Measurements from ENCODE around the gene CCDC30.
"Not testable (repeated sequence)": the region's sequence is repeated elsewhere in the genome, so short reads cannot be mapped to it uniquely, and the experiment has no call there.

CCDC30 gene

GRCh38 chr1:42627205-42627604 lies 164.1 kb downstream of the CCDC30 start:
- in situ Hi-C loops (cut with MboI; ENCODE audit: low sequenced_read_pairs) = not testable (repeated sequence)

- in situ Hi-C loops (cut with MboI; ENCODE audit: low sequenced_read_pairs) = no loop called here
Observed at GRCh38 chr1:42639116-42639515, 176.0 kb downstream of the CCDC30 start.

- in situ Hi-C loops (cut with MboI; ENCODE audit: low sequenced_read_pairs) = no loop called here
Observed at GRCh38 chr1:42646056-42646455, 183.0 kb downstream of the CCDC30 start.

GRCh38 chr1:42657201-42657600 lies 194.1 kb downstream of the CCDC30 start:
- in situ Hi-C loops (cut with MboI; ENCODE audit: low sequenced_read_pairs) = no loop called here

GRCh38 chr1:42657981-42658876 lies 195.1 kb downstream of the CCDC30 start, which contains the start of gene PPIH:
Gene PPIH (plus strand): TSS chr1:42658423. CDS start chr1:42658447, 24 bp downstream.
- in situ Hi-C loops (cut with MboI; ENCODE audit: low sequenced_read_pairs) = no loop called here

GRCh38 chr1:42658877-42659337 lies 195.8 kb downstream of the CCDC30 start:
- in situ Hi-C loops (cut with MboI; ENCODE audit: low sequenced_read_pairs) = no loop called here

- in situ Hi-C loops (cut with MboI; ENCODE audit: low sequenced_read_pairs) = no loop called here
Observed at GRCh38 chr1:42660907-42661500, 197.9 kb downstream of the CCDC30 start.

- in situ Hi-C loops (cut with MboI; ENCODE audit: low sequenced_read_pairs) = no loop called here
Observed at GRCh38 chr1:42669936-42670335, 206.8 kb downstream of the CCDC30 start.

GRCh38 chr1:42670425-42670824 lies 207.3 kb downstream of the CCDC30 start:
- in situ Hi-C loops (cut with MboI; ENCODE audit: low sequenced_read_pairs) = no loop called here

GRCh38 chr1:42674214-42674613 lies 211.1 kb downstream of the CCDC30 start:
- in situ Hi-C loops (cut with MboI; ENCODE audit: low sequenced_read_pairs) = no loop called here

GRCh38 chr1:42674682-42675081 lies 211.6 kb downstream of the CCDC30 start:
- in situ Hi-C loops (cut with MboI; ENCODE audit: low sequenced_read_pairs) = no loop called here

GRCh38 chr1:42675467-42675866 lies 212.4 kb downstream of the CCDC30 start:
- in situ Hi-C loops (cut with MboI; ENCODE audit: low sequenced_read_pairs) = no loop called here

GRCh38 chr1:42676534-42677087 lies 213.5 kb downstream of the CCDC30 start:
- in situ Hi-C loops (cut with MboI; ENCODE audit: low sequenced_read_pairs) = no loop called here

GRCh38 chr1:42679364-42679983 lies 216.4 kb downstream of the CCDC30 start:
- in situ Hi-C loops (cut with MboI; ENCODE audit: low sequenced_read_pairs) = no loop called here

GRCh38 chr1:42680055-42680454 lies 217.0 kb downstream of the CCDC30 start:
- in situ Hi-C loops (cut with MboI; ENCODE audit: low sequenced_read_pairs) = no loop called here

- in situ Hi-C loops (cut with MboI; ENCODE audit: low sequenced_read_pairs) = no loop called here
Observed at GRCh38 chr1:42680921-42681683, 218.0 kb downstream of the CCDC30 start.

- in situ Hi-C loops (cut with MboI; ENCODE audit: low sequenced_read_pairs) = no loop called here
Observed at GRCh38 chr1:42681741-42682483, 218.8 kb downstream of the CCDC30 start, which contains the start of gene YBX1. Gene YBX1 (plus strand): TSS chr1:42682418. CDS start chr1:42682566, 148 bp downstream.

GRCh38 chr1:42682484-42682738 lies 219.3 kb downstream of the CCDC30 start:
- in situ Hi-C loops (cut with MboI; ENCODE audit: low sequenced_read_pairs) = not testable (repeated sequence)

- in situ Hi-C loops (cut with MboI; ENCODE audit: low sequenced_read_pairs) = no loop called here
Observed at GRCh38 chr1:42682739-42683531, 219.8 kb downstream of the CCDC30 start.

Measured in HL-60/S4 treated with phorbol 12-myristate 13-acetate at 8.2 ng/mL for 4 days and 3 days (cell line).